CD4-positive, alpha-beta T cell (primary cell): ENCODE data around the gene RASA1. TPM values are rescaled to one million over a fixed set of nuclear protein-coding genes. Genes with fewer than 3 reads are reported as not detected.

ENCODE experiments used
- ATAC-seq: fragments of 200-7000 bp; cut with Tn5 transposase; one replicate; pipeline ENCODE4 v1.10.0; 2022; ENCODE audit warnings: mild to moderate bottlenecking; ENCODE audit not compliant: poor library complexity
- CTCF ChIA-PET: fragments of 350-600 bp; sonication (Branson Sonifier 250); formaldehyde crosslinking; loops from one replicate; lab custom pipeline; 2021; ENCODE audit warnings: antibody characterized with exemption, inconsistent platforms; lab: Charles Lee
- POLR2A ChIA-PET: fragments of 350-600 bp; sonication (Branson Sonifier 250); formaldehyde crosslinking; loops from one replicate; lab custom pipeline; 2021; ENCODE audit warnings: antibody characterized with exemption, inconsistent platforms; lab: Charles Lee
- DNase-seq, 14 experiments: peaks; one replicate each; pipeline ENCODE4 v3.0.0-alpha.2; 2013 to 2020; ENCODE audit warnings: mixed read lengths in 2 of 14
- H3K27ac ChIP-seq, 2 donors: one replicate each; pipeline versions ENCODE4 v1.5.1 to v1.7.0; 2013; ENCODE audit warnings: low read length in 2 of 2, low read depth in 1 of 2, mild to moderate bottlenecking in 1 of 2
- H3K27me3 ChIP-seq, 2 experiments: 1 replicate in 1 of 2; 2 replicates in 1 of 2; pipeline versions ENCODE4 v1.6.1 to v1.7.0; 2013; ENCODE audit warnings: low read length in 2 of 2, control low read depth in 1 of 2, mild to moderate bottlenecking in 1 of 2, moderate library complexity in 1 of 2; ENCODE audit not compliant: insufficient read depth in 2 of 2, control insufficient read depth in 1 of 2
- H3K36me3 ChIP-seq: one replicate; pipeline ENCODE4 v1.6.1; 2013; ENCODE audit warnings: low read length, control low read depth; ENCODE audit not compliant: insufficient read depth
- H3K4me1 ChIP-seq: one replicate; pipeline ENCODE4 v1.6.1; 2013; ENCODE audit warnings: low read length, control low read depth; ENCODE audit not compliant: insufficient read depth
- H3K4me3 ChIP-seq: one replicate; pipeline ENCODE4 v1.5.1; 2013; ENCODE audit warnings: mild to moderate bottlenecking, low read length, moderate library complexity
- H3K9me3 ChIP-seq, 2 experiments: 1 replicate in 1 of 2; 2 replicates in 1 of 2; pipeline versions ENCODE4 v1.6.1 to v1.7.0; 2013; ENCODE audit warnings: low read length in 2 of 2, mild to moderate bottlenecking in 2 of 2, control low read depth in 1 of 2, moderate library complexity in 1 of 2; ENCODE audit not compliant: control insufficient read depth in 1 of 2, insufficient read depth in 1 of 2
- H3K27ac Mint-ChIP-seq: one replicate; pipeline ENCODE4 v1.8.0; 2020; ENCODE audit warnings: mixed read lengths
- H3K27me3 Mint-ChIP-seq: one replicate; pipeline ENCODE4 v1.8.0; 2021; ENCODE audit warnings: mixed read lengths
- H3K36me3 Mint-ChIP-seq: one replicate; pipeline ENCODE4 v1.8.0; 2021; ENCODE audit warnings: low read depth, mixed read lengths
- H3K4me1 Mint-ChIP-seq: one replicate; pipeline ENCODE4 v1.8.0; 2021; ENCODE audit warnings: low read depth, mixed read lengths
- H3K4me3 Mint-ChIP-seq: one replicate; pipeline ENCODE4 v1.8.0; 2020; ENCODE audit warnings: mild to moderate bottlenecking, mixed read lengths
- H3K9me3 Mint-ChIP-seq: one replicate; pipeline ENCODE4 v1.8.0; 2020; ENCODE audit warnings: mixed read lengths
- intact Hi-C, 2 experiments: fragments of 100-400 bp; cut with DNase I in 1 of 2; cut with micrococcal nuclease in 1 of 2; formaldehyde crosslinking; loops; one replicate each; pipeline versions ENCODE4 v1.15.1 to v1.9.0; 2023 to 2025; cut with DNase I, micrococcal nuclease
- total RNA-seq, 174 experiments: library from RNA in 2 of 174; stranded (reverse) in 2 of 174; gene quantifications; one replicate each; pipeline ENCODE4 v1.2.3 and lab custom pipeline; 2021 to 2026
- TF ChIP-seq, protein P1 (sequence below): fragments of 200-600 bp; IDR thresholded peaks from one replicate; pipeline ENCODE4 v1.8.0; 2022; ENCODE audit warnings: antibody characterized with exemption, mild to moderate bottlenecking

The RASA1 gene
- total RNA-seq, 2 experiments from 2014 or later = 15.1 to 15.4 TPM

- H3K4me3 Mint-ChIP-seq = no peak overlapping the region
- Histone ChIP-seq H3K4me1 (no peaks in the 10 kb centered on the region), H3K9me3 (no peaks in the 10 kb centered on the region), H3K27me3 (no peaks in the 10 kb centered on the region), H3K36me3 (peaks cover 30% of the 10 kb centered on the region), H3K27ac (no peak overlapping the region), H3K4me3 (no peak overlapping the region)
- peaks cover 74% of the 10 kb centered on the region for H3K36me3 Mint-ChIP-seq
- peaks cover 20% of the 10 kb centered on the region for H3K4me1 Mint-ChIP-seq
- H3K9me3 Mint-ChIP-seq = peaks cover 2% of the 10 kb centered on the region
- POLR2A ChIA-PET = interaction anchor here (1.2 kb wide), 1 partner anchor 116 kb away, joined by 4 read pairs; no protein-coding TSS in a partner anchor
- intact Hi-C loops = no loop called here
- no peak for DNase-seq
- ATAC-seq = no peak
- TF ChIP-seq, protein P1, sequence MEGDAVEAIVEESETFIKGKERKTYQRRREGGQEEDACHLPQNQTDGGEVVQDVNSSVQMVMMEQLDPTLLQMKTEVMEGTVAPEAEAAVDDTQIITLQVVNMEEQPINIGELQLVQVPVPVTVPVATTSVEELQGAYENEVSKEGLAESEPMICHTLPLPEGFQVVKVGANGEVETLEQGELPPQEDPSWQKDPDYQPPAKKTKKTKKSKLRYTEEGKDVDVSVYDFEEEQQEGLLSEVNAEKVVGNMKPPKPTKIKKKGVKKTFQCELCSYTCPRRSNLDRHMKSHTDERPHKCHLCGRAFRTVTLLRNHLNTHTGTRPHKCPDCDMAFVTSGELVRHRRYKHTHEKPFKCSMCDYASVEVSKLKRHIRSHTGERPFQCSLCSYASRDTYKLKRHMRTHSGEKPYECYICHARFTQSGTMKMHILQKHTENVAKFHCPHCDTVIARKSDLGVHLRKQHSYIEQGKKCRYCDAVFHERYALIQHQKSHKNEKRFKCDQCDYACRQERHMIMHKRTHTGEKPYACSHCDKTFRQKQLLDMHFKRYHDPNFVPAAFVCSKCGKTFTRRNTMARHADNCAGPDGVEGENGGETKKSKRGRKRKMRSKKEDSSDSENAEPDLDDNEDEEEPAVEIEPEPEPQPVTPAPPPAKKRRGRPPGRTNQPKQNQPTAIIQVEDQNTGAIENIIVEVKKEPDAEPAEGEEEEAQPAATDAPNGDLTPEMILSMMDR = no peak
- H3K27ac Mint-ChIP-seq = no peak overlapping the region
- H3K27me3 Mint-ChIP-seq = no peaks in the 10 kb centered on the region
- CTCF ChIA-PET = no interaction called here
Measured at GRCh38 chr5:87347272-87347671, 79.6 kb downstream of the RASA1 start.

- POLR2A ChIA-PET = interaction anchor here (1.2 kb wide), 1 partner anchor 117 kb away, joined by 4 read pairs; no protein-coding TSS in a partner anchor
- H3K9me3 ChIP-seq = no peaks in the 10 kb centered on the region
- Mint-ChIP-seq H3K27ac (no peak overlapping the region), H3K4me1 (peaks cover 17% of the 10 kb centered on the region), H3K4me3 (no peak overlapping the region), H3K9me3 (peaks cover 2% of the 10 kb centered on the region), H3K36me3 (peaks cover 71% of the 10 kb centered on the region), H3K27me3 (no peaks in the 10 kb centered on the region)
- H3K27ac ChIP-seq = no peak overlapping the region
- DNase-seq (no peak), ATAC-seq (no peak)
- no peaks in the 10 kb centered on the region for H3K27me3 ChIP-seq
- intact Hi-C loops = no loop called here
- TF ChIP-seq, protein P1 = no peak
- CTCF ChIA-PET = interaction anchor here (1.7 kb wide), 1 partner anchor 8 kb away, joined by 4 read pairs; no protein-coding TSS in a partner anchor
- H3K36me3 ChIP-seq = peaks cover 26% of the 10 kb centered on the region
- no peak overlapping the region for H3K4me3 ChIP-seq
- no peaks in the 10 kb centered on the region for H3K4me1 ChIP-seq
Measured at GRCh38 chr5:87347841-87348240, 80.2 kb downstream of the RASA1 start.

DNA sequence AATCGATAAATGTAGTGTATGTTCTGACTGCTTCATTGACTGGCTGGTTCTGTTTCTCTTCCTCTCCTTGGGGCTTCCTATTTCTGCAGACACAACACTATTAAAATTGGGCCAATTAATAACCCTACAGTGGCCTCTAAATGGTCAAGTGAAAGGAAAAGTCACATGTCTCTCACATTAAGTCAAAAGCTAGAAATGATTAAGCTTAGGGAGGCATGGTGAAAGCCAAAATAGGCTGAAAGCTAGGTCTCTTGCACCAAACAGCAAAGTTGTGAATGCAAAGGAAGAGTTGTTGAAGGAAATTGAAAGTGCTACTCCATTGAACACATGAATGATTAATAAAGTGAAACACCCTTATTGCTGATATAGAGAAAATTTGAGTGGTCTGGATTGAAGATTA, 86.8 kb downstream of the RASA1 start:
- Mint-ChIP-seq H3K27me3 (no peaks in the 10 kb centered on the region), H3K36me3 (peaks cover 72% of the 10 kb centered on the region), H3K4me1 (peaks cover 31% of the 10 kb centered on the region), H3K27ac (peak overlapping the region; percentile 12), H3K9me3 (no peaks in the 10 kb centered on the region), H3K4me3 (no peak overlapping the region)
- CTCF ChIA-PET = interaction anchor here (1.2 to 1.7 kb wide), 2 partner anchors 8 kb away, joined by 3 to 6 read pairs; no protein-coding TSS in a partner anchor
- ATAC-seq (no peak), DNase-seq (no peak)
- Histone ChIP-seq H3K27ac (no peak overlapping the region), H3K4me3 (no peak overlapping the region), H3K9me3 (no peaks in the 10 kb centered on the region), H3K27me3 (no peaks in the 10 kb centered on the region), H3K36me3 (peaks cover 25% of the 10 kb centered on the region), H3K4me1 (no peaks in the 10 kb centered on the region)
- intact Hi-C loops = no loop called here
- POLR2A ChIA-PET = no interaction called here
- TF ChIP-seq, protein P1 = no peak
